Measurements from ENCODE around the gene SH2D3C. TPM values are rescaled to one million over a fixed set of nuclear protein-coding genes. Genes with fewer than 3 reads are reported as not detected.

The SH2D3C gene
- polyA plus RNA-seq, 1 donor from 2014 or later, result 14.5 TPM

DNA sequence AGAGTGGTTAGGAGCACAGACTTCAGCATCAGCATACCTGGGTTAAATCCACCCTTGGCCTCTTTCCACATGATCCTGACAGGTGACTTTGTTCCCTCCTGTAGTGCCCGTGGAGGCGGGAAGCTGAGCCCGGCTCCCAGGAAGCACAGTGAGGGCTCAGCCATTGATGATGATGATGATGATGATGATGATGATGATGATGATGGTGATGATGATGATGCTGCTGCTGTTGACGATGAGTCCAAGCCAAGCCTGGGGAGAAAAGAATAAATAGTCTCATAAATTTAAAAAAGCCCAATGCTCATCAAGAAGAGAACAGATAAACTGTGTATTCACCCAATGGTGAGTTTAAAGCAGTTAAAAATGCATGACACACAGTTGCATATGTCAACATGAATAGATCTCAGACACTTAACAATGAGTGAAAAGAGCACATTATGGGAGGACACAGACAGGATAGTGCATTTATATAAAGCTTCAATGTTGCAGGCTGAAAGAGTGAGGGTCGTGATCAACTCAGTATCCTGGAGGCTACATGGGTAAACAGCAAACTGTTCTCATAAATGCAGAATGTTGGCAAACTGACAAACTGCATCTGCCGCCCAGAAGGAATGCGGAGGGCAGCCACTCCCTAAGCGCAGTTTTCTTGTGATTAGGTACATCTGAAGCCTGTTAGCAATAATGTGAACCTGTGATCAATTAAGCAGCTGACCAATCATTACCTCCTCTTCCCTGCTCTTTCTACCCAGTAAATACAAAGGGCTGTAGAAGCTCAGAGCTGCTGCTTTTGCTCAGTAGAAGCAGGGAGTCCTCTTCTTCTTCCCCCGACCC lies 83.4 kb downstream of the SH2D3C start:
- Histone ChIP-seq H3F3A (ENCODE audit: insufficient read depth, low read length, poor library complexity, severe bottlenecking) (no peaks in the 10 kb centered on the region), H3K79me2 (replicated peaks; ENCODE audit: insufficient read depth, low read length) (no peaks in the 10 kb centered on the region), H2AFZ (ENCODE audit: low read depth, low read length) (no peak overlapping the region), H3K9ac (ENCODE audit: low read length) (no peak overlapping the region), H3K27me3 (ENCODE audit: insufficient read depth, low read depth, low read length) (no peaks in the 10 kb centered on the region), H3K27ac (ENCODE audit: low read length) (no peak overlapping the region), H3K36me3 (ENCODE audit: insufficient read depth, low read length) (no peaks in the 10 kb centered on the region), H4K20me1 (ENCODE audit: insufficient read depth) (no peaks in the 10 kb centered on the region), H3K4me2 (ENCODE audit: low read length) (no peak overlapping the region), H3K9me3 (ENCODE audit: low read length) (no peaks in the 10 kb centered on the region), H3K4me3 (ENCODE audit: low read length) (no peak overlapping the region), H3K9me2 (ENCODE audit: insufficient read depth, low read length) (no peaks in the 10 kb centered on the region)
- TF ChIP-seq TAF1 (IDR thresholded peaks at IDR 0.05; ENCODE audit: low read depth) (no peak), MXI1 (conservative IDR thresholded peaks at IDR 0.05; ENCODE audit: poor library complexity, severe bottlenecking) (no peak), POLR2AphosphoS5 (IDR thresholded peaks at IDR 0.05) (no peak), SMC3 (conservative IDR thresholded peaks at IDR 0.05; ENCODE audit: poor library complexity) (no peak), RAD21 (conservative IDR thresholded peaks at IDR 0.05) (no peak), EZH2 (IDR thresholded peaks at IDR 0.05; ENCODE audit: borderline replicate concordance, insufficient read depth, low read length, poor library complexity, severe bottlenecking) (no peak), REST (IDR thresholded peaks at IDR 0.05; ENCODE audit: borderline replicate concordance) (no peak)
- TF ChIP-seq, protein P1, sequence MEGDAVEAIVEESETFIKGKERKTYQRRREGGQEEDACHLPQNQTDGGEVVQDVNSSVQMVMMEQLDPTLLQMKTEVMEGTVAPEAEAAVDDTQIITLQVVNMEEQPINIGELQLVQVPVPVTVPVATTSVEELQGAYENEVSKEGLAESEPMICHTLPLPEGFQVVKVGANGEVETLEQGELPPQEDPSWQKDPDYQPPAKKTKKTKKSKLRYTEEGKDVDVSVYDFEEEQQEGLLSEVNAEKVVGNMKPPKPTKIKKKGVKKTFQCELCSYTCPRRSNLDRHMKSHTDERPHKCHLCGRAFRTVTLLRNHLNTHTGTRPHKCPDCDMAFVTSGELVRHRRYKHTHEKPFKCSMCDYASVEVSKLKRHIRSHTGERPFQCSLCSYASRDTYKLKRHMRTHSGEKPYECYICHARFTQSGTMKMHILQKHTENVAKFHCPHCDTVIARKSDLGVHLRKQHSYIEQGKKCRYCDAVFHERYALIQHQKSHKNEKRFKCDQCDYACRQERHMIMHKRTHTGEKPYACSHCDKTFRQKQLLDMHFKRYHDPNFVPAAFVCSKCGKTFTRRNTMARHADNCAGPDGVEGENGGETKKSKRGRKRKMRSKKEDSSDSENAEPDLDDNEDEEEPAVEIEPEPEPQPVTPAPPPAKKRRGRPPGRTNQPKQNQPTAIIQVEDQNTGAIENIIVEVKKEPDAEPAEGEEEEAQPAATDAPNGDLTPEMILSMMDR (IDR thresholded peaks at IDR 0.05; ENCODE audit: poor library complexity, severe bottlenecking), result no peak

DNA sequence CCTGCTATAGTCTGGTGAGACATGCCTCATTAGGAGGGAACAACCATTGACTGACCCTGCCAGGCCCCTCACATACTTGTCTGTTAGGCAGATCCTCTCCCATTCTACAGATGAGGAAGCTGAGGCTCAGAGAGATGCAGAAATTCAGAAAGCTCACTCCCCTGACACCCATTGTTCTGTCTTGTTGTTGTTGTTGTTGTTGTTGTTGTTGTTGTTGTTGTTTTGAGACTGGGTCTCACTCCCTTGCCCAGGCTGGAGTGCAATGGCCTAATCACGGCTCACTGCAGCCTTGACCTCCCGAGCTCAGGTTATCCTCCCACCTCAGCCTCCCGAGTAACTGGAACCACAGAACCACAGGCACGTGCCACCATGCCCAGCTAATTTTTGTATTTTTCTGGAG lies 84.8 kb downstream of the SH2D3C start:
- Histone ChIP-seq H3K9me2 (ENCODE audit: insufficient read depth, low read length) (no peaks in the 10 kb centered on the region), H3K9ac (ENCODE audit: low read length) (no peak overlapping the region), H3K27ac (ENCODE audit: low read length) (no peak overlapping the region), H4K20me1 (ENCODE audit: insufficient read depth) (no peaks in the 10 kb centered on the region), H3K36me3 (ENCODE audit: insufficient read depth, low read length) (no peaks in the 10 kb centered on the region), H3K4me3 (ENCODE audit: low read length) (no peak overlapping the region), H3K4me2 (ENCODE audit: low read length) (no peak overlapping the region), H3K9me3 (ENCODE audit: low read length) (no peaks in the 10 kb centered on the region), H3K79me2 (replicated peaks; ENCODE audit: insufficient read depth, low read length) (no peaks in the 10 kb centered on the region), H2AFZ (ENCODE audit: low read depth, low read length) (no peak overlapping the region), H3F3A (ENCODE audit: insufficient read depth, low read length, poor library complexity, severe bottlenecking) (no peaks in the 10 kb centered on the region), H3K27me3 (ENCODE audit: insufficient read depth, low read depth, low read length) (no peaks in the 10 kb centered on the region)
- TF ChIP-seq POLR2AphosphoS5 (IDR thresholded peaks at IDR 0.05) (no peak), RAD21 (conservative IDR thresholded peaks at IDR 0.05) (no peak), REST (IDR thresholded peaks at IDR 0.05; ENCODE audit: borderline replicate concordance) (no peak), SMC3 (conservative IDR thresholded peaks at IDR 0.05; ENCODE audit: poor library complexity) (no peak), MXI1 (conservative IDR thresholded peaks at IDR 0.05; ENCODE audit: poor library complexity, severe bottlenecking) (no peak), EP300 (conservative IDR thresholded peaks at IDR 0.05; ENCODE audit: poor library complexity, severe bottlenecking) (no peak), EZH2 (IDR thresholded peaks at IDR 0.05; ENCODE audit: borderline replicate concordance, insufficient read depth, low read length, poor library complexity, severe bottlenecking) (no peak), TAF1 (IDR thresholded peaks at IDR 0.05; ENCODE audit: low read depth) (no peak)
- TF ChIP-seq, protein P1 (IDR thresholded peaks at IDR 0.05; ENCODE audit: poor library complexity, severe bottlenecking), result no peak
